Measurements from ENCODE around the gene SALL3.

SALL3 gene

GRCh38 chr18:78994977-78995582, 15.5 kb downstream of the SALL3 start:
- in situ Hi-C loops (cut with HindIII; ENCODE audit: low pct_ligation_motif_present, low pct_unique_long_range_greater_than_20kb, low sequenced_read_pairs), result no loop called here
- no peak for DNase-seq

GRCh38 chr18:78995740-78996395, 16.2 kb downstream of the SALL3 start:
- in situ Hi-C loops (cut with HindIII; ENCODE audit: low pct_ligation_motif_present, low pct_unique_long_range_greater_than_20kb, low sequenced_read_pairs), result no loop called here

GRCh38 chr18:78996741-78997490, 17.3 kb downstream of the SALL3 start:
- in situ Hi-C loops (cut with HindIII; ENCODE audit: low pct_ligation_motif_present, low pct_unique_long_range_greater_than_20kb, low sequenced_read_pairs), result no loop called here
- no peak for DNase-seq

More at GRCh38 chr18:78995740-78996395, 16.2 kb downstream of the SALL3 start:
- DNase-seq, result no peak

GRCh38 chr18:78998371-78999071, 18.9 kb downstream of the SALL3 start:
- DNase-seq, result no peak
- in situ Hi-C loops (cut with HindIII; ENCODE audit: low pct_ligation_motif_present, low pct_unique_long_range_greater_than_20kb, low sequenced_read_pairs), result no loop called here

- in situ Hi-C loops (cut with HindIII; ENCODE audit: low pct_ligation_motif_present, low pct_unique_long_range_greater_than_20kb, low sequenced_read_pairs), result no loop called here
- no peak for DNase-seq
Measured at GRCh38 chr18:78999939-79000338, 20.3 kb downstream of the SALL3 start.

- DNase-seq, result no peak
- in situ Hi-C loops (cut with HindIII; ENCODE audit: low pct_ligation_motif_present, low pct_unique_long_range_greater_than_20kb, low sequenced_read_pairs), result no loop called here
Measured at GRCh38 chr18:79000997-79001396, 21.4 kb downstream of the SALL3 start.

- in situ Hi-C loops (cut with HindIII; ENCODE audit: low pct_ligation_motif_present, low pct_unique_long_range_greater_than_20kb, low sequenced_read_pairs), result no loop called here
- DNase-seq, result no peak
Measured at GRCh38 chr18:79005653-79006052, 26.0 kb downstream of the SALL3 start.

GRCh38 chr18:79006106-79006795, 26.6 kb downstream of the SALL3 start:
- in situ Hi-C loops (cut with HindIII; ENCODE audit: low pct_ligation_motif_present, low pct_unique_long_range_greater_than_20kb, low sequenced_read_pairs), result no loop called here
- no peak for DNase-seq

- in situ Hi-C loops (cut with HindIII; ENCODE audit: low pct_ligation_motif_present, low pct_unique_long_range_greater_than_20kb, low sequenced_read_pairs), result no loop called here
Measured at GRCh38 chr18:79007440-79007839, 27.8 kb downstream of the SALL3 start.

GRCh38 chr18:79008356-79008940, 28.8 kb downstream of the SALL3 start:
- in situ Hi-C loops (cut with HindIII; ENCODE audit: low pct_ligation_motif_present, low pct_unique_long_range_greater_than_20kb, low sequenced_read_pairs), result no loop called here

More at GRCh38 chr18:79007440-79007839, 27.8 kb downstream of the SALL3 start:
- no peak for DNase-seq

GRCh38 chr18:79010802-79011201, 31.2 kb downstream of the SALL3 start:
- no peak for DNase-seq
- in situ Hi-C loops (cut with HindIII; ENCODE audit: low pct_ligation_motif_present, low pct_unique_long_range_greater_than_20kb, low sequenced_read_pairs), result no loop called here

More at GRCh38 chr18:79008356-79008940, 28.8 kb downstream of the SALL3 start:
- no peak for DNase-seq

GRCh38 chr18:79011300-79011870, 31.8 kb downstream of the SALL3 start:
- in situ Hi-C loops (cut with HindIII; ENCODE audit: low pct_ligation_motif_present, low pct_unique_long_range_greater_than_20kb, low sequenced_read_pairs), result no loop called here
- DNase-seq, result no peak

- no peak for DNase-seq
- in situ Hi-C loops (cut with HindIII; ENCODE audit: low pct_ligation_motif_present, low pct_unique_long_range_greater_than_20kb, low sequenced_read_pairs), result no loop called here
Measured at GRCh38 chr18:79013869-79014268, 34.3 kb downstream of the SALL3 start.

GRCh38 chr18:79018911-79019310, 39.3 kb downstream of the SALL3 start:
- in situ Hi-C loops (cut with HindIII; ENCODE audit: low pct_ligation_motif_present, low pct_unique_long_range_greater_than_20kb, low sequenced_read_pairs), result no loop called here

GRCh38 chr18:79019881-79020280, 40.3 kb downstream of the SALL3 start:
- in situ Hi-C loops (cut with HindIII; ENCODE audit: low pct_ligation_motif_present, low pct_unique_long_range_greater_than_20kb, low sequenced_read_pairs), result no loop called here
- no peak for DNase-seq

More at GRCh38 chr18:79018911-79019310, 39.3 kb downstream of the SALL3 start:
- no peak for DNase-seq

GRCh38 chr18:79022603-79023002, 43.0 kb downstream of the SALL3 start:
- in situ Hi-C loops (cut with HindIII; ENCODE audit: low pct_ligation_motif_present, low pct_unique_long_range_greater_than_20kb, low sequenced_read_pairs), result no loop called here
- no peak for DNase-seq

GRCh38 chr18:79026491-79026890, 46.9 kb downstream of the SALL3 start:
- no peak for DNase-seq

GRCh38 chr18:79030680-79031079, 51.1 kb downstream of the SALL3 start:
- in situ Hi-C loops (cut with HindIII; ENCODE audit: low pct_ligation_motif_present, low pct_unique_long_range_greater_than_20kb, low sequenced_read_pairs), result no loop called here
- no peak for DNase-seq

More at GRCh38 chr18:79026491-79026890, 46.9 kb downstream of the SALL3 start:
- in situ Hi-C loops (cut with HindIII; ENCODE audit: low pct_ligation_motif_present, low pct_unique_long_range_greater_than_20kb, low sequenced_read_pairs), result no loop called here
